ENCODE data around the gene TBC1D7.

The TBC1D7 gene

GRCh38 chr6:13369591-13369990, 41.3 kb upstream of the TBC1D7 start:
- Histone ChIP-seq H3K27ac (no peak overlapping the region), H3K4me1 (peaks cover 10% of the 10 kb centered on the region)
- TF ChIP-seq Cebpa-rat (IDR thresholded peaks at IDR 0.05) = no peak; the same call in 1 of the 2 replicates

GRCh38 chr6:13368731-13369115, 40.4 kb upstream of the TBC1D7 start:
- no peak for TF ChIP-seq Cebpa-rat (IDR thresholded peaks at IDR 0.05)
- Histone ChIP-seq H3K27me3 (no peaks in the 10 kb centered on the region), H3K4me1 (peaks cover 10% of the 10 kb centered on the region)

More at GRCh38 chr6:13369591-13369990, 41.3 kb upstream of the TBC1D7 start:
- peaks cover 13% of the 10 kb centered on the region for H3K36me3 ChIP-seq
- H4K20me1 ChIP-seq = peaks cover 20% of the 10 kb centered on the region; the same call in 1 of the 2 replicates
- 0 out of 2 replicates have a peak, but pooled peaks cover 5% of the 10 kb centered on the region for H3K9me3 ChIP-seq
- no peaks in the 10 kb centered on the region for H3K27me3 ChIP-seq
- H3K4me2 ChIP-seq = no peak overlapping the region
- H3K4me3 ChIP-seq = no peak overlapping the region
- H3K9ac ChIP-seq = no peak overlapping the region

GRCh38 chr6:13368079-13368730, 39.9 kb upstream of the TBC1D7 start:
- Histone ChIP-seq H3K4me1 (peaks cover 10% of the 10 kb centered on the region), H3K4me2 (no peak overlapping the region), H3K9me3 (0 out of 2 replicates have a peak, but pooled peaks cover 5% of the 10 kb centered on the region), H3K4me3 (no peak overlapping the region), H3K36me3 (peaks cover 19% of the 10 kb centered on the region), H3K9ac (no peak overlapping the region), H4K20me1 (peaks cover 20% of the 10 kb centered on the region; the same call in 1 of the 2 replicates), H3K27me3 (no peaks in the 10 kb centered on the region), H3K27ac (no peak overlapping the region)
- TF ChIP-seq Cebpa-rat (IDR thresholded peaks at IDR 0.05) = no peak

More at GRCh38 chr6:13368731-13369115, 40.4 kb upstream of the TBC1D7 start:
- H3K36me3 ChIP-seq = peaks cover 19% of the 10 kb centered on the region
- H3K4me2 ChIP-seq = peak overlapping the region; percentile 30
- H3K9ac ChIP-seq = no peak overlapping the region
- H3K27ac ChIP-seq = no peak overlapping the region
- 0 out of 2 replicates have a peak, but pooled peaks cover 5% of the 10 kb centered on the region for H3K9me3 ChIP-seq
- peaks cover 20% of the 10 kb centered on the region; the same call in 1 of the 2 replicates for H4K20me1 ChIP-seq
- H3K4me3 ChIP-seq = no peak overlapping the region

GRCh38 chr6:13367396-13367795, 39.1 kb upstream of the TBC1D7 start:
- no peak overlapping the region for H3K9ac ChIP-seq
- H3K27me3 ChIP-seq = no peaks in the 10 kb centered on the region
- H3K36me3 ChIP-seq = peaks cover 27% of the 10 kb centered on the region
- H3K9me3 ChIP-seq = 0 out of 2 replicates have a peak, but pooled peaks cover 5% of the 10 kb centered on the region
- peaks cover 20% of the 10 kb centered on the region; the same call in 1 of the 2 replicates for H4K20me1 ChIP-seq
- no peak for TF ChIP-seq Cebpa-rat (IDR thresholded peaks at IDR 0.05)
- peaks cover 10% of the 10 kb centered on the region for H3K4me1 ChIP-seq
- H3K27ac ChIP-seq = no peak overlapping the region
- no peak overlapping the region for H3K4me3 ChIP-seq
- no peak overlapping the region for H3K4me2 ChIP-seq

GRCh38 chr6:13365320-13365719, 37.0 kb upstream of the TBC1D7 start:
- H3K4me2 ChIP-seq = no peak overlapping the region
- H3K27me3 ChIP-seq = no peaks in the 10 kb centered on the region
- no peak overlapping the region for H3K9ac ChIP-seq
- H3K36me3 ChIP-seq = peaks cover 31% of the 10 kb centered on the region
- H3K4me1 ChIP-seq = peaks cover 17% of the 10 kb centered on the region
- H3K9me3 ChIP-seq = 0 out of 2 replicates have a peak, but pooled peaks cover 5% of the 10 kb centered on the region
- TF ChIP-seq Cebpa-rat (IDR thresholded peaks at IDR 0.05) = no peak
- peaks cover 20% of the 10 kb centered on the region; the same call in 1 of the 2 replicates for H4K20me1 ChIP-seq
- H3K4me3 ChIP-seq = no peak overlapping the region
- H3K27ac ChIP-seq = no peak overlapping the region

GRCh38 chr6:13364842-13365241, 36.5 kb upstream of the TBC1D7 start:
- Histone ChIP-seq H4K20me1 (peaks cover 20% of the 10 kb centered on the region; the same call in 1 of the 2 replicates), H3K27ac (no peak overlapping the region), H3K4me2 (no peak overlapping the region), H3K27me3 (no peaks in the 10 kb centered on the region), H3K4me3 (no peak overlapping the region), H3K36me3 (peaks cover 31% of the 10 kb centered on the region), H3K9ac (no peak overlapping the region), H3K4me1 (peaks cover 18% of the 10 kb centered on the region), H3K9me3 (0 out of 2 replicates have a peak, but pooled peaks cover 5% of the 10 kb centered on the region)
- TF ChIP-seq Cebpa-rat (IDR thresholded peaks at IDR 0.05) = no peak

- H3K36me3 ChIP-seq = peaks cover 37% of the 10 kb centered on the region
- no peak for TF ChIP-seq Cebpa-rat (IDR thresholded peaks at IDR 0.05)
- no peaks in the 10 kb centered on the region for H4K20me1 ChIP-seq
- peaks cover 25% of the 10 kb centered on the region for H3K4me1 ChIP-seq
- H3K4me2 ChIP-seq = no peak overlapping the region
- H3K27me3 ChIP-seq = no peaks in the 10 kb centered on the region
- no peak overlapping the region for H3K4me3 ChIP-seq
- H3K9ac ChIP-seq = no peak overlapping the region
- H3K9me3 ChIP-seq = 0 out of 2 replicates have a peak, but pooled peaks cover 5% of the 10 kb centered on the region
- no peak overlapping the region for H3K27ac ChIP-seq
Observed at GRCh38 chr6:13362412-13362811, 34.1 kb upstream of the TBC1D7 start.

GRCh38 chr6:13360671-13361540, 32.6 kb upstream of the TBC1D7 start:
- Histone ChIP-seq H3K4me3 (no peak overlapping the region), H3K4me1 (peaks cover 40% of the 10 kb centered on the region), H3K27me3 (no peaks in the 10 kb centered on the region), H3K4me2 (no peak overlapping the region), H3K9ac (no peak overlapping the region), H3K27ac (no peak overlapping the region), H3K9me3 (0 out of 2 replicates have a peak, but pooled peaks cover 5% of the 10 kb centered on the region), H3K36me3 (peaks cover 37% of the 10 kb centered on the region), H4K20me1 (no peaks in the 10 kb centered on the region)
- TF ChIP-seq Cebpa-rat (IDR thresholded peaks at IDR 0.05) = no peak

GRCh38 chr6:13359287-13359686, 30.9 kb upstream of the TBC1D7 start:
- peaks cover 21% of the 10 kb centered on the region for H3K36me3 ChIP-seq
- H4K20me1 ChIP-seq = no peaks in the 10 kb centered on the region
- H3K4me1 ChIP-seq = peaks cover 57% of the 10 kb centered on the region
- H3K9me3 ChIP-seq = no peaks in the 10 kb centered on the region
- no peak overlapping the region for H3K27ac ChIP-seq
- no peak overlapping the region for H3K4me3 ChIP-seq
- H3K27me3 ChIP-seq = no peaks in the 10 kb centered on the region
- H3K4me2 ChIP-seq = peak overlapping the region; percentile 34; the same call in 1 of the 2 replicates
- no peak for TF ChIP-seq Cebpa-rat (IDR thresholded peaks at IDR 0.05)
- no peak overlapping the region for H3K9ac ChIP-seq
